SJSA1 (cell line): ENCODE measurements around the gene SBK2. TPM values are rescaled to one million over a fixed set of nuclear protein-coding genes. Genes with fewer than 3 reads are reported as not detected.
"Not testable (repeated sequence)": the region's sequence is repeated elsewhere in the genome, so short reads cannot be mapped to it uniquely, and the experiment has no call there.

Experiments
- DNase-seq, 2 experiments: peaks; one replicate each; pipeline ENCODE4 v3.0.0-alpha.2; 2015 to 2020; ENCODE audit warnings: low spot score in 2 of 2, low read depth in 1 of 2
- H3K27ac ChIP-seq: fragments of 250-450 bp; sonication (Bioruptor Pico); 2 replicates; pipeline ENCODE4 v1.5.1; 2020; ENCODE audit warnings: mild to moderate bottlenecking, moderate library complexity
- H3K27me3 ChIP-seq: fragments of 250-450 bp; sonication (Bioruptor Pico); replicated peaks from 2 replicates; pipeline ENCODE4 v1.5.1; 2020; ENCODE audit warnings: mild to moderate bottlenecking, moderate library complexity
- H3K36me3 ChIP-seq: fragments of 250-450 bp; sonication (Bioruptor Pico); 2 replicates; pipeline ENCODE4 v1.5.1; 2020; ENCODE audit warnings: mild to moderate bottlenecking
- H3K4me1 ChIP-seq: fragments of 250-450 bp; sonication (Bioruptor Pico); replicated peaks from 2 replicates; pipeline ENCODE4 v1.6.1; 2021; ENCODE audit warnings: mild to moderate bottlenecking
- H3K4me3 ChIP-seq: fragments of 250-450 bp; sonication (Bioruptor Pico); 2 replicates; pipeline ENCODE4 v1.5.1; 2020; ENCODE audit warnings: mild to moderate bottlenecking
- H3K9me3 ChIP-seq: fragments of 250-450 bp; sonication (Bioruptor Pico); replicated peaks from 2 replicates; pipeline ENCODE4 v1.5.1; 2020; ENCODE audit warnings: mild to moderate bottlenecking
- total RNA-seq: library from RNA; depleted of rRNA; stranded (reverse); fragments of >200 nt; shearing (Covaris generic); gene quantifications from 2 replicates; pipeline ENCODE4 v1.2.3, GENCODE V29; 2014

Gene SBK2
- total RNA-seq, 1 experiment from 2014 or later, result not detected

DNA sequence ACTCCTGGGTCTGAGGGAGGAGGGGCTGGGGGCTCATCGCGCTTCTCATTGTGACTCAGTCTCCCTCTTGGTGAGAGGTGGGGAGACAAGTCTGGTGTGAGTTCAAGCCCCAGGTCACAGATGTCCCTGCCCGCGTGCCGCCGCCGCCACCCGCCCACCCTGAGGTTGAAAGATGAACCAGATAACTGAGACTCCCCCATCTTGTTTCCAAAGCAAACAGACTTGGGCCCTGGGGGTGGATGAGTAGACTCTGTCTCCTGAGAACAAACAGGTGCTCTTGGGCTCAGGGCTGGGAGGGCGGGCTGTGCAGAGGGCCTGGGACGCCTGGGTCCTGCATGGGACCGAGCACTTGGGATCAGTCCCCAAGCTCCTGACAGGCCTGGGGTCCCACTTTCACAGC lies 567 bp downstream of the SBK2 start:
- Histone ChIP-seq H3K36me3 (no peaks in the 10 kb centered on the region), H3K4me3 (no peak overlapping the region), H3K27ac (no peak overlapping the region), H3K9me3 (no peaks in the 10 kb centered on the region), H3K4me1 (no peaks in the 10 kb centered on the region), H3K27me3 (no peaks in the 10 kb centered on the region)
- no peak for DNase-seq

DNA sequence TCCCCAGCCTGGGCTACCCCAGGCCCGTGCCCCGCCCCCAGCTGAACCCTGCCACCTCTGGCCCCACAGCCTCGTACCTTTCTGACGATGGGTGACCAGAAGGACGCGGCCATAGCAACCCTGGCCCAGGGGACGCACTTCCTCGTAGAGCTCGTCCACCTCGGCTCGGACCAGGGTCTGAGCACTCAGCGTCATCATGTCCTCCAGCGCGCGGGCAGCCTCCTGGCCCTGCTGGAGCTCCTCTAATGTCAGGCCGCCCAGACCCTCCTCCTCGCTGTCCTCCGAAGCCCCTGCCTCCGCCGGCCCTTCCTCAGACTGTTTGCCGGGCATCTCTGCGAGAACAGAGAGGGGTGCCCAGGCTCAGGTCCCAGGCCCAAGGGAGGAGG lies 975 bp downstream of the SBK2 start:
- H3K9me3 ChIP-seq, result no peaks in the 10 kb centered on the region
- no peak overlapping the region for H3K27ac ChIP-seq
- no peaks in the 10 kb centered on the region for H3K27me3 ChIP-seq
- no peaks in the 10 kb centered on the region for H3K4me1 ChIP-seq
- H3K36me3 ChIP-seq, result no peaks in the 10 kb centered on the region
- H3K4me3 ChIP-seq, result no peak overlapping the region
- DNase-seq, result no peak

DNA sequence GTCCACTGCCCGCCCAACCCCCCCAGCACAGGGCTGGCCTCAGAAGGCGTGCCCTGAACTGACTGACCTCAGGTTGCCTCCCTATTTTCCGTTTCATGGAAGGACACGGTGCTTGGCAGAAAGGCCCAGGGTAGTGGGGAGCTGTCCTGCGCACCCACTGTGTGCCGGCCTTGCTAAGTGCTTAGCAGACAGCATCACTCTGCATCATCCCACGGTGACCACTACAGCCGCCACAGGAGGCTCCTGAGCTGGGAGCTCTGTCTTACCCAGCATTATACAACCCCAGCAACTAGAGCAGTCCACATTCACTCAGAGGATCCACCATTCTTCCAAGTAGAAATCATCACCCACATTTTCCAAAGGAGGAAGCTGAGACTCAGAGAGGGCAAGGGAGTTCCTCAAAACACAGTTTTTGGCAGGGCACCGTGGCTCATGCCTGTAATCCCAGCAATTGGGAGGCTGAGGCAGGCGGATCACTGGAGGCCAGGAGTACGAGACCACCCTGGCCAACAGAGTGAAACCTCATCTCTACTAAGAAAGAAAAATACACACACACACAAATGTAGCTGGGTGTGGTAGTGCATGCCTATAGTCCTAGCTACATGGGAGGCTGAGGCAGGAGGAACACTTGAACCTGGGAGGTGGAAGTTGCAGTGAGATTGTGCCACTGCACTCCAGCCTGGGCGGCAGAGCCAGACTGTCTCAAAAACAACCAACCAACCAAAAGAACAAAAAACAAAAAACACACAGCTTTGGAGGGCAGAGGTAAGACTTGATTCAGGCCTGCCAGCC lies 1.6 kb downstream of the SBK2 start:
- H3K9me3 ChIP-seq, result no peaks in the 10 kb centered on the region
- no peaks in the 10 kb centered on the region for H3K4me1 ChIP-seq
- no peak overlapping the region for H3K4me3 ChIP-seq
- no peak overlapping the region for H3K27ac ChIP-seq
- DNase-seq, result no peak
- H3K27me3 ChIP-seq, result no peaks in the 10 kb centered on the region
- no peaks in the 10 kb centered on the region for H3K36me3 ChIP-seq

DNA sequence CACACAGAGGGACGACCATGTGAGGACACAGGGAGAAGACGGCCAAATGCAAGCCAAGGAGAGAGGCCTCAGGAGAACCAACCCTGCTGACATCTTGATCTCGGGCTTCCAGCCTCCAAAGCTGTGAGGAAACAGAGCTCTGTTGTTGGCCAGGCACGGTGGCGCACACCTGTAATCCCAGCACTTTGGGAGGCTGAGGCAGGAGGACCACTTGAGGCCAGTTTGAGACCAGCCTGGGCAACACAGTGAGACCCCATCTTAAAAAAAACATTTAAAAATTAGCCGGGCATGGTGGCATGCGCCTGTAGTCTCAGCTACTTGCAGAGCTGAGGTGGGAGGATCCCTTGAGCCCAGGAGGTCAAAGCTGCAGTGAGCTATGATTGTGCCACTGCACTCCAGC lies 2.7 kb downstream of the SBK2 start:
- H3K27me3 ChIP-seq, H3K9me3 ChIP-seq, H3K4me1 ChIP-seq, H3K36me3 ChIP-seq, H3K4me3 ChIP-seq, H3K27ac ChIP-seq, DNase-seq: not testable (repeated sequence)

DNA sequence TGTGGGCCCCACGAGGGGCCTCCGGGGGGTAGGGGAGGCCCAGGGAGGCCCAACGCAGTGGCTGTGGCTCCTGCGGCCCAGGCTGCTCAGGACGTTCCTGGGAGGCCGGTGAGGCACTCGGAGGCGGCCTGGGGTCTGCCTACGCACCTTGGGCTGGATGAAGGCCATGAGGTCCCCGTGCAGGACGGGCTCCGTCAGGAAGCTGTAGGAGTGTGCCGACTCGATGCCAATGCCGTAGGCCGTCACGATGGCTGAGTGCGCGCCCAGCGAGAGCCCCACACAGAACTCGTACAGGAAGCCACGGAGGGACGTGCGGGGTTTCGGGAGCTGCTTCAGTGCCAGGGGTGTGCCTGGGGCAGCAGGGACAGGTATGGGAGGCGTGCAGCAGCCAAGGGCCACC lies 5.9 kb downstream of the SBK2 start:
- Histone ChIP-seq H3K27ac (no peak overlapping the region), H3K4me1 (0 out of 2 replicates have a peak, but pooled peaks cover 4% of the 10 kb centered on the region), H3K36me3 (no peaks in the 10 kb centered on the region), H3K4me3 (no peak overlapping the region), H3K27me3 (no peaks in the 10 kb centered on the region), H3K9me3 (no peaks in the 10 kb centered on the region; the same call in 1 of the 2 replicates)
- no peak for DNase-seq

DNA sequence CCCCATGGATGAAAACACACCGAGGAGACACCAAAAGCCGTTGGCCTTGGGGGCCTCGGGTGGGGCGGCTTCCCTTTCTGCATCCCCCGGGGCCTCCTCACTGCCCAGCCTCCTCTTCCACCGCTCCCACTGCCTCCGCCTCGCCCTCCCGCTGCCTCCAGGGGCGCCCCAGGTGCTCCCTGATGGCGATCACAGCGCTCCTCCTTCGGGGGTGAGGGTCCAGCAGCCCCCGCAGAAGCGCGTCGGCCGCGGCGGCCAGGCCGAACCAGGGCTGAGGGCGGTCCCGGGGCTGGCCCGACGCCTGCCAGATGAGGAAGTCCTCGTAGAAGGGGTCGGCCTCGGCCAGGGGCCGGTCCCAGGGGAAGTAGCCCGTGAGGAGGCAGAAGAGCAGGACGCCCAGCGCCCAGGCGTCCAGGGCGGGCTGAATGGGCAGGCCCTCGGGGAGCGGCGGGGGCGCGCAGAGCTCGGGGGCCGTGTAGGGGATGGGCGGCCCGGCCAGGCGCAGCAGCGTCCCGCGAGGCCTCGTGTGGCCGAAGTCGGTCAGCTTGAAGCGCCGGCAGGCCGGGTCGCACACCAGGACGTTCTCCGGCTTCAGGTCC lies 7.2 kb downstream of the SBK2 start:
- Histone ChIP-seq H3K4me1 (0 out of 2 replicates have a peak, but pooled peaks cover 4% of the 10 kb centered on the region), H3K9me3 (no peaks in the 10 kb centered on the region; the same call in 1 of the 2 replicates), H3K4me3 (no peak overlapping the region), H3K36me3 (no peaks in the 10 kb centered on the region), H3K27ac (no peak overlapping the region), H3K27me3 (no peaks in the 10 kb centered on the region)
- no peak for DNase-seq

DNA sequence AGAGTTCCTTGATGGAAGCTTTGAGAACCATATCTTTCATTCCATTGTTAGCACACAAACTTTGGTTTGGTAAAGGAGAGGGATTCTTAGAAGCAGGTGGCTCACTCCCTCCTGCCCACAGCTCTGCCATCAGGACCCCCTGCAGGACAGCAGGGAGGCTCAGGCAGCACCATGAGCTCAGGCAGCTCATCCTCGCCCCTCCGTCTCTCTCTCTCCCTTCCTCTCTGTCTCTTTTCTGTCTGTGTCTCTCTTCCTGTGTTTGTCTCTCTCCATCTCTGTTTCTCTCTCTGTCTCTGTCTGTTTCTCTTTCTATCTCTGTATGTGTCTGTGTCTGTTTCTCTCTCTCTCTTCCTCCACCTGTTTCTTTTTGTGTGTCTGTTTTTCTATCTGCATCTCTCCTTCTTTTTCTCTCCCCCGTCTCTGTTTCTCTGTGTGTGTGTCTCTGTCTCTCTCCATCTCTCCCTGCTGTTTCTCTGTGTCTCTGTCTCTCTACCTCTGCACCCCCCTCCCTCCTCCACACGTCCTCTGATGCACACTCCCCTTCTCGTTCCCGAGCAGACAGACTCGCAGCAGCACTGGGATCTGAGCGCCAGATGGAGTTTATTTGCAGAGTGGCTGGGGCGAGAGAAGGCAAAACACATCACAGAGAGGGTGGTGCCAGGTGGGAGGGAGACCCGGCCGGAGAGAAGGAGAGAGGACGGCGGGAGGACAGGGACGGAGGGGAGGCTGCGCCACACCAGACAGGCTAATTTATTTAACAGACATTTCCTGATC lies 8.7 kb downstream of the SBK2 start:
- H3K27me3 ChIP-seq, result 0 out of 2 replicates have a peak, but pooled peaks cover 3% of the 10 kb centered on the region
- no peaks in the 10 kb centered on the region for H3K36me3 ChIP-seq
- H3K4me1 ChIP-seq, result 0 out of 2 replicates have a peak, but pooled peaks cover 4% of the 10 kb centered on the region
- no peaks in the 10 kb centered on the region; the same call in 1 of the 2 replicates for H3K9me3 ChIP-seq
- H3K4me3 ChIP-seq, result no peak overlapping the region
- no peak for DNase-seq
- no peak overlapping the region for H3K27ac ChIP-seq

DNA sequence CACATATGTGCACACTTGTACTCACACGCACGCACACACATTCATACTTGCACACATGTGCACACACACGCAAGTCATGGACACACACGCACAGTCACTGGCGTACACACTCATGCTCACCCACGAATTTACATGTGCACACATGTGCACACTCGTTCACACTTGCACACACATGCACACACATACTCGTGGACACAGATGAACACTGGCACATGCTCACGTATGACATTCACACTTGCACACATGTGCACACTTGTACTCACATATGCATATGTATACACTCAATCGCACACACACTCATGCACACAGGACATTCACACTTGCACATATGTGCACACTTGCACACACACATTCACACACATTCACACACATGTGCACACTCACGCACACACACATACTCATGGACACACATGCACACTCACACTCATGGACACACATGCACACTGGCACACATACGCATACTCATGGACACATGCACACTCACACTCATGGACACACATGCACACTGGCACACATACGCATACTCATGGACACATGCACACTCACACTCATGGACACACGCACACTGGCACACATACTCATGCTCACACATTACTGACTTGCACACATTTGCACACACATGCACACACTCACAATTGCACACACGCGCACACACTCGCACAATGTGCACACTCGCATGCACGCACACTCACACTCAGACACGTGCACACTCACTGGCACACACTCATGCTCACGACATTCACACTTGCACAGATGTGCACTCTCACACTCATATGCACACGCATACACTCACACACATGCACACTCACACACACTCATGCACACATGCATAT lies 9.5 kb downstream of the SBK2 start:
- DNase-seq, result no peak
- H3K4me3 ChIP-seq, result no peak overlapping the region
- H3K27me3 ChIP-seq, result 0 out of 2 replicates have a peak, but pooled peaks cover 3% of the 10 kb centered on the region

DNA sequence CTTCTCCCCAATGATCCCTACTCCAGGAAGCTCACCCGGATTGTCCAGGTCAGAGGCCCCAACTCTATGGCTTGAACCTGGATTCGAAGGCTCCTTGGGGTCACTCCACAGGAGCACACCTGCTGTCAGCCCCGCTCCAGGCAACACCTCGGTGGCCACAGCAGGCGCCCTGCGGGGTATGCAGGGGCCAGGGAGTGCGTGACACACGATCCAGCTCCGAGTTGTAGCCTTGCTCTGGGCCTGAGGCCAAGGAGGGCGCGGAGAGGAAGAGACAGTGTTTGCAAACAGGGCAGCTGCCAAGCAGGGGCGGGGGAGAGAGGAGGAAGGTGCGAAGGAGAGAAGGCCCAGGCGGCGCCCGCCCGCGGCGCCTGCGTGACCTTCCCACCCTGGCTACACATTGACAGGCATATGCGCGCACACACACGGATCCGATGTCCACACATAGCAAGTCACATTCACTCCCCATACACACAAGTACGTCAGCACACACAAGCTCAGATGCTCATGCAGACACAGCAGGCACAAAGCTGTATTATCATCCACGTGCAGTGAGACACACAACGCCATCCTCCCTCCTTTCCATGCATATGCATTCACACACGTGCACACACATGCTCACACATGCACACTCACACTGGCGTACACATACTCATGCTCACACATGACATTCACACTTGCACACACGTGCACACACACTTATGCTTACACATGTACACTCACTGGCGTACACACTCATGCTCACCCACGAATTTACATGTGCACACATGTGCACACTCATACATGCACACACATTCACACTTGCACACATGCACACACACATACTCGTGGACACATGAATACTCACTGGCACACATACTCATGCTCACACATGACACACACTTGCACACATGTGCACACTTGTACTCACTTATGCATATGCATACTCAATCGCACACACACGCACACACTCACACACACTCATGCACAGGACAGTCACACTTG lies 10.4 kb downstream of the SBK2 start:
- Histone ChIP-seq H3K9me3 (no peaks in the 10 kb centered on the region; the same call in 1 of the 2 replicates), H3K27ac (no peak overlapping the region), H3K4me1 (0 out of 2 replicates have a peak, but pooled peaks cover 4% of the 10 kb centered on the region), H3K27me3 (0 out of 2 replicates have a peak, but pooled peaks cover 3% of the 10 kb centered on the region), H3K36me3 (no peaks in the 10 kb centered on the region), H3K4me3 (no peak overlapping the region)
- no peak for DNase-seq

More for the DNA sequence above, 9.5 kb downstream of the SBK2 start:
- Histone ChIP-seq H3K27ac (no peak overlapping the region), H3K36me3 (no peaks in the 10 kb centered on the region), H3K4me1 (0 out of 2 replicates have a peak, but pooled peaks cover 4% of the 10 kb centered on the region), H3K9me3 (no peaks in the 10 kb centered on the region; the same call in 1 of the 2 replicates)

DNA sequence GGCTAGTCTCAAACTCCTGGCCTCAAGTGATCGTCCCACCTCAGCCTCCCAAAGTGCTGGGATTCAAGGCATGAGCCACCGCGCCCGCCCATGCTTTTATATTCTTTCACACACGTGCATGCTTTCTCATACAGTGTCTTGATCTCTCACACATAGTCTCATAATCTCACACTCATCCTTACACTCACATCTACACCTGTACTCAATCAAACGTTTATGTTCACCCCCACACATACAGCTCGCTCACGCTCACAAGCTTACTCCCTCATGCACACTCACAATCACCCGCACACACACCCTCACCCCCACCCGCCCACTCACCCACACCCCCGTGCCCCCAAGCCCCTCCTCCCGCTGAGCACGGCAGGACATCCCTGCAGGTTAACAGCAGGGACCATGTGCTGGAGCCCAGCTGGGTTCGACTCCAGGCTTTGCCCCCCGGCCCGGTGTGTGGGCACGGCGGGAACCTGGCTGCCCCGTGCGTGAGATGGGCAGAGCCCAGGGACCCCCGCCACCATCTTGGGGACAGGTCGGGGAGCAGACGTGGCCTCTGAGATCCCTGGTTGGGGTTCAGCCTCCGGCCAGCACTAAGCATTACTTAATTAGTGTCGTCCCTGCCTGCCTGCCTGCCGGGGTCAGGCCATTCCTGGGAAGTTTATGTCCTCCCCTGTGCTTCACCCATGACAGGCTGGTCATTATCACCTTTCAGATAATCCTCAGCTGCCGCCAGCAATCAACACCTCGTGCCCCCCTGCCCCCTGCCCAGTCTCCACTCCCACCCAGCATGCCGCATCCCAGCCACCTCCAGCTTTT lies 11.4 kb downstream of the SBK2 start:
- H3K27me3 ChIP-seq, result 0 out of 2 replicates have a peak, but pooled peaks cover 3% of the 10 kb centered on the region
- H3K36me3 ChIP-seq, result no peaks in the 10 kb centered on the region
- H3K27ac ChIP-seq, result no peak overlapping the region
- 0 out of 2 replicates have a peak, but pooled peaks cover 4% of the 10 kb centered on the region for H3K4me1 ChIP-seq
- DNase-seq, result no peak
- no peak overlapping the region for H3K4me3 ChIP-seq
- H3K9me3 ChIP-seq, result no peaks in the 10 kb centered on the region; the same call in 1 of the 2 replicates

DNA sequence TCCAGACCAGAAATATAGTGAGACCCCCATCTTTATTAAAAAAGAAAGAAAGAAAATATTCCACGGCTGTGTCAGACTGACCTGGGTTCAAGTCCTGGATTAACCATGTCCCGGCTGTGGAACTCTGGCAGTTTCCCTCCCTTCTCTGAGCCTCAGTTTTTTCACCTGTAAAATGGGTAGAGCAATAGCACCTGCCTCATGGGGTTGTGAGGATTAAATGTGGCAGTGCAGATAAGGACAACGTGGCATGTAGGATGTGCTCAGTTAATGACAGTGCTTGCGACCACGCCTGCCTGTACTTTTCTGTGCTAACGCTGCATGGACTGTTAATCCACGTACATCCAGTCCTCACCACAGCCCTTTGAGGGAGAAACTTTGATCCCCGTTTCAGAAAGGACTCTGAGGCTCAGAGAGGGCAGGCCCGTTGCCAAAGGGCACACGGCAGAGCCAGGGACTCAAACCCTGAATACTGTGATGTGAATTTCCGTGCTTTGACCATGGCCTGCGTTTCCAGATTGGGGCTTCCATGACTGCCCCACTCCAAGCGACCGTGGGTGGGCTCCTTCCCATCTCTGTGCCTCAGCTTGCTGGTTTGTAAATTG lies 16.1 kb downstream of the SBK2 start:
- Histone ChIP-seq H3K4me1 (peaks cover 5% of the 10 kb centered on the region), H3K36me3 (no peaks in the 10 kb centered on the region), H3K27ac (no peak overlapping the region), H3K4me3 (no peak overlapping the region), H3K9me3 (no peaks in the 10 kb centered on the region), H3K27me3 (0 out of 2 replicates have a peak, but pooled peaks cover 3% of the 10 kb centered on the region)
- no peak for DNase-seq
